Measurements from ENCODE around the gene STMP1. TPM values are rescaled to one million over a fixed set of nuclear protein-coding genes. Genes with fewer than 3 reads are reported as not detected.

The STMP1 gene
- total RNA-seq: 10 to 100 TPM; 11.5 to 23.1 (median 19.6) TPM

GRCh38 chr7:135662373-135663114, at the start of gene STMP1:
Gene STMP1, plus strand, starts transcription at chr7:135662514.
- TF ChIP-seq CTCF (IDR thresholded peaks at IDR 0.05; ENCODE audit: low read depth): no peak

GRCh38 chr7:135616136-135616535, 46.2 kb upstream of the STMP1 start:
- no peak for TF ChIP-seq CTCF (IDR thresholded peaks at IDR 0.05; ENCODE audit: low read depth)

GRCh38 chr7:135617781-135618180, 44.5 kb upstream of the STMP1 start:
- TF ChIP-seq CTCF (IDR thresholded peaks at IDR 0.05; ENCODE audit: low read depth): no peak

GRCh38 chr7:135618510-135618909, 43.8 kb upstream of the STMP1 start:
- TF ChIP-seq CTCF (IDR thresholded peaks at IDR 0.05; ENCODE audit: low read depth): no peak

GRCh38 chr7:135620447-135620846, 41.9 kb upstream of the STMP1 start:
- no peak for TF ChIP-seq CTCF (IDR thresholded peaks at IDR 0.05; ENCODE audit: low read depth)

- no peak for TF ChIP-seq CTCF (IDR thresholded peaks at IDR 0.05; ENCODE audit: low read depth)
Observed at GRCh38 chr7:135620980-135621850, 41.1 kb upstream of the STMP1 start.

- TF ChIP-seq CTCF (IDR thresholded peaks at IDR 0.05; ENCODE audit: low read depth): no peak
Observed at GRCh38 chr7:135634191-135634878, 28.0 kb upstream of the STMP1 start.
